AG04450 (cell line): ENCODE results near the gene PSMG4. TPM values are rescaled to one million over a fixed set of nuclear protein-coding genes. Genes with fewer than 3 reads are reported as not detected.
A peak's percentile ranks its signal among the peaks of the same experiment; 100 is the strongest.
"Not testable (repeated sequence)": the region's sequence is repeated elsewhere in the genome, so short reads cannot be mapped to it uniquely, and the experiment has no call there.

Experiments
- CTCF ChIA-PET: fragments of 300-600, 350-600 bp; formaldehyde crosslinking; extraction: SDS; loops from one replicate; lab custom pipeline; 2022; ENCODE audit warnings: antibody characterized with exemption, inconsistent platforms; lab: Charles Lee
- POLR2A ChIA-PET: fragments of 350-600 bp; formaldehyde crosslinking; extraction: SDS; loops from one replicate; lab custom pipeline; 2021; ENCODE audit warnings: antibody characterized with exemption, inconsistent platforms; lab: Yijun Ruan, JAX
- DNase-seq: peaks from one replicate; pipeline ENCODE4 v3.0.0-alpha.2; 2011; ENCODE audit warnings: low read depth, low spot score
- H3K27ac ChIP-seq: one replicate; pipeline ENCODE4 v1.5.1; 2012; ENCODE audit warnings: low read depth, low read length, control low read depth
- H3K27me3 ChIP-seq: one replicate; pipeline ENCODE4 v1.6.0; 2012; ENCODE audit warnings: low read length; ENCODE audit not compliant: control insufficient read depth, insufficient read depth
- H3K4me3 ChIP-seq: 2 replicates; pipeline ENCODE4 v1.5.1; 2011; ENCODE audit warnings: mild to moderate bottlenecking, low read depth, low read length, control low read depth
- H3K9me3 ChIP-seq: 2 replicates; pipeline ENCODE4 v1.5.1; 2012; ENCODE audit warnings: low read length; ENCODE audit not compliant: control insufficient read depth, insufficient read depth
- polyA plus RNA-seq: library from polyadenylated mRNA; depleted of rRNA; stranded (reverse); fragments of >200 nt; gene quantifications from 2 replicates; pipeline ENCODE4 v1.2.3, GENCODE V29; 2011
- TF ChIP-seq, protein P1 (sequence below): IDR thresholded peaks from 2 replicates; pipeline ENCODE4 v1.5.1; 2011; ENCODE audit warnings: low read depth, low read length, control low read depth, inconsistent platforms

The PSMG4 gene
- polyA plus RNA-seq, 1 experiment, result 15.8 TPM

DNA sequence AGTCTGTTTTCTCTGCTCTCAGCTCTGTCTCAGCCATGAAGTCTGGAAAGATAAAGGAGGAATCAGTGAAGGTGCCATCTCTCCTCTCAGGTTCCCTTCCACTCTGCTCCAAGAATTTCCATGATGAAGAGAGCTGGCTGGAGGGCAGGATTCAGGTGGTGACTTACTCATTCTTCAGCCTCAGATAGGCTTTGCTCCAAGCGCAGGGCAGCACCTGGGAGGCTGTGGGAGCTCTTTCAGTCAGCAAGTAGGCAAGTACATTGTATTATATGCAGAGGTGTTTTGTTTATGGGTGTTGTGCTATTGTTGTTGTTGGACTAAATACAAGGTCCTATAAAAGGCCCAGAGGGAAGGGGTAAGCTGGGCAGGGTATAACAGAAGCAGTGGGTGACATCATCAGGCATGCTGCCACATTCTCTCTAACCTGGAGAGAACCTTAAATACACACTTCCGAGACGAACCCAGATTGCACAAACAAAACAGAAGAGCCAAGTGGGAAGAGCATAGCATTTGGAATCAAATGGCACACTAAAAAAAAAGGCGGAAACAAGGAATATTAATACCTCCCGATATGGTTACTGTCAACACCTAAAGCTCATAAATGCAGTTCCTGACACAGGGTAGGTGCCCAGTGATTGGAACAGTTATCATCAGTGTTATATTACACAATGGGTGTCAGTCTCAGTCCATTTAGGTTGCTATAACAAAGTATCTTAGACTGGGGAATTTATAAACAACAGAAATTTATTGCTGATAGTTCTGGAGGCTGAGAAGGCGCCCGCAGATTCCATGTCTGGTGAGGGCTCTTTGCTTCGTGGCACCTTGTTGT is 14.5 kb upstream of the PSMG4 start:
- TF ChIP-seq, protein P1, sequence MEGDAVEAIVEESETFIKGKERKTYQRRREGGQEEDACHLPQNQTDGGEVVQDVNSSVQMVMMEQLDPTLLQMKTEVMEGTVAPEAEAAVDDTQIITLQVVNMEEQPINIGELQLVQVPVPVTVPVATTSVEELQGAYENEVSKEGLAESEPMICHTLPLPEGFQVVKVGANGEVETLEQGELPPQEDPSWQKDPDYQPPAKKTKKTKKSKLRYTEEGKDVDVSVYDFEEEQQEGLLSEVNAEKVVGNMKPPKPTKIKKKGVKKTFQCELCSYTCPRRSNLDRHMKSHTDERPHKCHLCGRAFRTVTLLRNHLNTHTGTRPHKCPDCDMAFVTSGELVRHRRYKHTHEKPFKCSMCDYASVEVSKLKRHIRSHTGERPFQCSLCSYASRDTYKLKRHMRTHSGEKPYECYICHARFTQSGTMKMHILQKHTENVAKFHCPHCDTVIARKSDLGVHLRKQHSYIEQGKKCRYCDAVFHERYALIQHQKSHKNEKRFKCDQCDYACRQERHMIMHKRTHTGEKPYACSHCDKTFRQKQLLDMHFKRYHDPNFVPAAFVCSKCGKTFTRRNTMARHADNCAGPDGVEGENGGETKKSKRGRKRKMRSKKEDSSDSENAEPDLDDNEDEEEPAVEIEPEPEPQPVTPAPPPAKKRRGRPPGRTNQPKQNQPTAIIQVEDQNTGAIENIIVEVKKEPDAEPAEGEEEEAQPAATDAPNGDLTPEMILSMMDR, result no peak
- H3K27ac ChIP-seq, result no peak overlapping the region
- no peak for DNase-seq
- CTCF ChIA-PET, result interaction anchor here (0.7 kb wide), 1 partner anchor 81 kb away, joined by 3 read pairs; no protein-coding TSS in a partner anchor
- no peak overlapping the region for H3K4me3 ChIP-seq
- peaks cover 4% of the 10 kb centered on the region; the same call in 1 of the 2 replicates for H3K9me3 ChIP-seq
- H3K27me3 ChIP-seq, result peaks cover 9% of the 10 kb centered on the region
- POLR2A ChIA-PET, result no interaction called here

DNA sequence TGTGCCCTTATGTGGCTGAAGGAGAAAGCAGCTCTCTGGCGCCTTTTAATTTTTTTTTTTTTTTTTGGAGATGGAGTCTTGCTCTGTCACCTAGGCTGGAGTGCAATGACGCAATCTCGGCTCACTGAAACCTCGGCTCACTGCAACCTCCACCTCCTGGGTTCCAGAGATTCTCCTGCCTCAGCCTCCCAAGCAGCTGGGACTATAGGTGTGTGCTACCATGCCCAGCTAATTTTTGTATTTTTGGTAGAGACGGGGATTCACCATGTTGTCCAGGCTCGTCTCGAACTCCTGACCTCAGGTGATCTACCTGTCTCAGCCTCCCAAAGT is 13.9 kb upstream of the PSMG4 start:
- H3K9me3 ChIP-seq, H3K27me3 ChIP-seq, H3K4me3 ChIP-seq, POLR2A ChIA-PET, DNase-seq, H3K27ac ChIP-seq: not testable (repeated sequence)
- CTCF ChIA-PET, result interaction anchor here (0.7 kb wide), 1 partner anchor 82 kb away, joined by 3 read pairs; no protein-coding TSS in a partner anchor

DNA sequence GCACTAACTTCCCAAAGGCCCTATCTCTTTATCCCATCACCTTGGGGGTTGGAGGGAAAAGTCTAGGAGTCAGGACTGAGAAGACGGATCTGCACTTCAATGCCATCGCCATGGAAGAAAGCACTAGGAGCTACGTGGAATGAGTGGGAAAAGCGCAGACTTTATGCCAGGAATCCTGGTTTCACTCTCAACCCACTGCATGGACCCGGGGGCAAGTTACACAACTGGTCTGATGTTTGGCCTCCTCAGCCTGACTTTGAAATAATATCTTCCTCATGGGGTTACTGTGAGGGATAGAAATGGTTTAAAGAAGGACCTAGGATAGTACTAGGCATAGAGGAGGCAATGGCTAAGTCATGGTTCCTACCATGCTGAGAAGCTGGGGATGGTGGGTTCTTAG is 13.5 kb upstream of the PSMG4 start:
- H3K4me3 ChIP-seq, result no peak overlapping the region
- ChIA-PET POLR2A (no interaction called here), CTCF (no interaction called here)
- no peak overlapping the region for H3K27ac ChIP-seq
- peaks cover 9% of the 10 kb centered on the region for H3K27me3 ChIP-seq
- H3K9me3 ChIP-seq, result peaks cover 4% of the 10 kb centered on the region; the same call in 1 of the 2 replicates
- no peak for DNase-seq
- TF ChIP-seq, protein P1, result no peak

DNA sequence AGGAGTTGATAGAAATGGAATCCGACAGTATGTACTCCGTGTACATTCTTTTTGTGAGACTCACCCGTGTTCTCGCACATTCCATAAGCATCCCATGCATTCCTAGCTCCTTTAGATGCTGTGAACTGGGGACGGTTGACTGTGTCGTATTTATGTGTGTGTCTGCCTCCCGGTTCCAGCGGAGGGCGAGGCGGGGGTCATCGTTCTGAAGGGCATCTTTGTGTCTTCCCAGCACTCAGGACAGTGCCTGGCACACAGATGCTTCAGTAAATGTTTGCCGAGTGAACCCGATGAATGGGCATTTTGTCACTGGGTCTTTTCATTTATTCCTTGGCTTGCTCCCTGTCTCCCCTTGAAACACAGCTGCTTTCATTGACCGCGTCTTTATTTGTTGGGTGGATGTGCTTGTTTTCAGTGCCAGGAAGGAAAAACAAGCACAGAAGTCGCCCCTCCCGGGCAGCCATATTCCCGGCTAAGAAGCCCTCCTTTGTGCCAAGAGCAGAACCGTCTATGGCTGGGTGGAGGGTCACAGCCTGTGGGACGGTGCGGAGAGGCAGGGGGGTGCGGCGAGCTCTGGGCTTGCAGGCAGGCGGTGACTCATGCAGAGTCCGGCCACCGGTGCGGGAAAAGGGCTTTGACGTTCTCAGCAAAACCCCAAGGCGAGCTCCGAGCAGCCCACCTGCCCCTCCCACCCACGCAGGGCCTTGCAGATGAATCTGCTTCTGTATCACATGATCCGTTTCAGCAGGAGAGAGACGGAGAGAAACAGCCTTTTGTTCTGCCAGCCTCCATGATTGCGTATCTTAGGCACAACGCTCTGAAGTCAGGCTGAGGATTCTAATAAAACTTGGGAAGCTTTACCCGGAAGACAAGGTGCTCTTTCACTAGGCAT is 11.2 kb upstream of the PSMG4 start:
- Histone ChIP-seq H3K4me3 (peak overlapping the region; percentile 45), H3K27ac (peak overlapping the region; percentile 95), H3K9me3 (peaks cover 4% of the 10 kb centered on the region; the same call in 1 of the 2 replicates), H3K27me3 (peaks cover 4% of the 10 kb centered on the region)
- ChIA-PET POLR2A (interaction anchor here (0.6 to 1.7 kb wide), 12 partner anchors 10 to 691 kb away, joined by 3 to 10 read pairs (median 4); partner anchors contain the start of genes PSMG4 and TUBB2A), CTCF (interaction anchor here (0.6 to 6.8 kb wide), 7 partner anchors 10 to 259 kb away, joined by 3 to 119 read pairs (median 6); partner anchors contain the start of gene TUBB2A)
- TF ChIP-seq, protein P1, result no peak
- peak; percentile 87 for DNase-seq

GRCh38 chr6:3249821-3250220 is 8.9 kb upstream of the PSMG4 start:
- Histone ChIP-seq H3K4me3 (no peak overlapping the region), H3K9me3 (peaks cover 4% of the 10 kb centered on the region; the same call in 1 of the 2 replicates), H3K27ac (no peak overlapping the region), H3K27me3 (peaks cover under 1% of the 10 kb centered on the region)
- POLR2A ChIA-PET, result interaction anchor here (2.7 kb wide), 1 partner anchor 92 kb away, joined by 16 read pairs; the partner anchor contains the start of gene TUBB2A
- TF ChIP-seq, protein P1, result no peak
- no peak for DNase-seq
- CTCF ChIA-PET, result interaction anchor here (2.2 to 6.8 kb wide), 8 partner anchors 11 to 180 kb away, joined by 5 to 119 read pairs (median 16); partner anchors contain the start of gene TUBB2A
